CD4-positive, alpha-beta T cell treated with Interleukin-4 for 1 hour (primary cell): ENCODE results near the gene PTPRG.

Source experiments
- DNase-seq, 2 donors: peaks; one replicate each; pipeline ENCODE4 v3.0.0-alpha.2; 2020 to 2022

Gene PTPRG

GRCh38 chr3:61841988-61842387 lies 280.6 kb downstream of the PTPRG start:
- DNase-seq = no peak

DNA sequence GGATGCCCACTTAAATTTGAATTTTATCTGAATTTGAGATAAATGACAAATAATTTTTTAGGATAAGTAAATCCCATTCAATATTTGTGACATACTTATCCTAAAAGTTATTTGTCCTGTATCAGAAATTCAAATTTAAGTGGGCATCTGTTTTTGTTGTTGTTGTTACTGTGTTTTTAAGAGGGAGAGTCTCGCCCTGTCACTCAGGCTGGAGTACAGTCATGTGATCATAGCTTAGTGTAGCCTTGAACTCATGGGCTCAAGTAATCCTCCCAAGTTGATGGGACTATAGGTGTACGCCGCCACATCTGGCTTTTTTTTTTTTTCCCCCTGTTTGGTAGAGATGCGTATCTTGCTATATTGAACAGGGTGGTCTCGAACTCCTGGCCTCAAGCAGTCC lies 283.0 kb downstream of the PTPRG start:
- no peak for DNase-seq

- no peak for DNase-seq
Observed at GRCh38 chr3:61846488-61846887, 285.1 kb downstream of the PTPRG start.

- DNase-seq = no peak
Observed at GRCh38 chr3:61847784-61848462, 286.6 kb downstream of the PTPRG start.

- DNase-seq = no peak
Observed at GRCh38 chr3:61848885-61849284, 287.5 kb downstream of the PTPRG start.

DNA sequence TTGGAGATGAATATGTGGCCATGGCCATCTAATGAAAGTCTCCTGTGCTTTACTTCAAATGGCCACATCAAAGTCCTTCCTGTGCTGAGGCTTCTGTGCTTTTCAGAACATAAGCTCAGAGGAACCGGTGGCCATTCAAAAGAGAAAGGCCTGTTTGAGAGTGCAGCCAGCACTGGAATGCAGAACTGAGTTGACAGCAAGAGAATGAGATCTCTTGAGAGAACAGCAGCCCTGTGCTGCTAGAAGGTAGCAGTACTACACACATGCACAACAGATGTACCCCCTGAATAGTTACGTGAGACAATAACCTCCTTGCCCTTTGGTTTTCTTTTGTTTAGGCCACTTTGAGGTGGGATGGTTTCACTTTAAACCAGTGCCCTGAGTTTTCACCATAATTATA lies 292.5 kb downstream of the PTPRG start:
- DNase-seq = no peak

- DNase-seq = no peak
Observed at GRCh38 chr3:61855211-61855610, 293.8 kb downstream of the PTPRG start.

GRCh38 chr3:61857297-61857696 lies 295.9 kb downstream of the PTPRG start:
- no peak for DNase-seq

DNA sequence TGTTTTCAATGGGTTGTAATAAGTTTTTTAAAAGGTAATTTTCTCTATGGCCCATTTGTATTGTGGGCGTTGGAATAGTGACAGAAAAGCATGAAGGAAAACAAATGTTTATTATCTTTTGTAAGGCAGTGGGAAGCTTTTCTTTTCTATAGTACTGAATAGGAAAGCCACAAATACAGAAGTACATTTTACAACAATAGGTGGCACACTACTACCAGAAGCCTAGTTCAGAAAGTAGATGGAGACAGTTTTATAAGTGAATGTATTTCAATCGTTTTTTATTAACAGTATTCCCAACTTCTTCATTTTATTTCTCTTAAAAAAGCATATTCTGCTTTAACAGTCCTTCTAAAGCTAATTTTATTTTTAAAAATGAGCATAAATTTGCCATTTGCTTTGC lies 296.7 kb downstream of the PTPRG start:
- no peak for DNase-seq

GRCh38 chr3:61861410-61861809 lies 300.0 kb downstream of the PTPRG start:
- DNase-seq = no peak

- DNase-seq = no peak
Observed at GRCh38 chr3:61862614-61863289, 301.4 kb downstream of the PTPRG start.

DNA sequence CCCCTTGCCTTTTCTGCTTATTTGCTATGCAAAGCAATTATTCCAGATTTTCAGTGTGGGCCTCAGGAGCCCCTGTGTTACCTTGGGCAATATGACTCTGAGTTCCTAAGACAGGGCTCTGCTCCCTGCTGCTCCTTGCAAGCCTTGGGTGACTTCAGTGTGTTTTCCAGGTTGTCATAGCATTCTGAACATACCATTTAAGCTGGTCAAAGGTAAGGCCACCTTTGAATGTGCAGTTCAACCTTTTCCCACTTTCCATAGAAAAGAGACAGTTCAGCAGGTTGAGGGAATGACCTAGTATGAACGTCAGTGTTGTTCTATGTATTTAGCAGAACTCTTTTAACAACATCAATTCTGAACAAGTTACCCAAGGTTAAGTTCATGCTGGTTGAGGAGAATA lies 302.2 kb downstream of the PTPRG start:
- DNase-seq = no peak

DNA sequence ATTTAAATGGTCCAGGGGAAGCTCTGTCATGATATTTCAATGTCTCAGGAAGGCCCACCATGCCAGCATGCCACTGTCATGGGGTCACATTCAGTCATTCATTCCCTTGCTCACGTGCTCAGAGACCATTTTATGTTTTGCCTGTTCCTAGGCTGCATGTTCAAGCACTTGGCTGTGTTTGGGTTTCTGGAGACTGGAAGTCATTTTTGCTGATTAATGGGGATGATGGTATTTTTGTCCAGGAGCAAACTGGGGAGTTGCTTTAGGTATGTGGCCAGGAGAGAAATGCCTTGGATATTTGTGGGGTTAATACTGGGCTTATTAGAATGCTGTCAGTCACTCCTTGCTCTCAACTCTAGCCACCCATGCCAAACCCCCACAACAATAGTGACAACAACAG lies 303.5 kb downstream of the PTPRG start:
- DNase-seq = no peak

DNA sequence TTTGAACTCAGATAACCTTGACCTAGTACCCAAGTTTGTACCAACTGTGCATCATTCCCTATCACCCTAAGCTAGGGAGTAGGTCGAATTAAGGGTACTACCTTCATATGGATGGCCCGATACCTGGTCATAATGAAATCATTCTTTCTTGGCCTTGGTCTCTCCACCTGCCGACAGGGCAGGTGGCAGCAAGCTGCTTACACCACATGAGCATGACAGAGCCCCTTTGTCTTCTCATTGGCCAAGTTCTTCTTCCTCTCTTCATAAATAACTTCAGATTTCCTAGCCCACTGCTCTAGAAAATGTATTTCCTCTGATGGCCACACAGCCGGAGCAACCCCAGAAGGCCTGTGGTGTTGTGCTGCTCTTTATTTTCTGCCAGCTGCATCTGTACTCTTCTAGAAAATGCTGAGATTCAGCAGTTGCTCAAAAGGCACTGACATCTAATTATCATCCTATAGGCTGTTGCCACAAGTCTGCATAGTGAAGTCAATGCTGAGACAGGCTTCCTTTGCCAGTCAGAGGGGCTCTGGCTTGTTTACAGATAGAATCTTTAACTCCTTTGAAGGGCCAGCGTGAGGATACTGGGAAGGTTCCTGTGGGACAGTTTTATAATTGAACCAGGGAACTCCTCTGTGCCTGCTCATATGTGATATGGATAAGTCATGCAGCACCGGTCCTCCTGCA lies 304.2 kb downstream of the PTPRG start:
- DNase-seq = no peak

- DNase-seq = no peak
Observed at GRCh38 chr3:61866153-61866542, 304.8 kb downstream of the PTPRG start.

DNA sequence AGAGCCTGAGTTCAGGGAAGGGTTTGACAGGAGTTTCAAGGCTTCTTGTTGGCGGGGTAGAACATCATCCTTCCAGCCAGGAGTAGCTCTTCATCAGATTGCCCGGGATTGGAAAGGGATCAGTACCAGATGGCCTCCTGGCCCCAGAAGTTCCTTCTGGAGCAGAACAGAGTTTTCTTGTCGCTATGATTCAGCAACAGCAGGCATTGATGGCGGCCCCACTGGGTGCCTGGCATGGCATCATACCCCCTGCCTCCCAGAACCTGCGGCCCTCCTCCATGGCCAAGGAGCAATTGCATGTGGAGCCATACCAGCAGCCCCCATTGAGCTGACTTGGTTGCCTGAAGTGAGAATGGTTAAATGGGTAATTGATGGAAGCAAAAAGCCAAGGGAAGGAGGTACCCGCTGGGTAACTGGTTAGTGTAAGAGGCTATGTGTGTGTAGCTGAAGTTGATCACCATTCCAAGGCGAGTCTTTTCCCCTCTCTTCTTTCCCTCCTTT lies 305.6 kb downstream of the PTPRG start:
- no peak for DNase-seq

DNA sequence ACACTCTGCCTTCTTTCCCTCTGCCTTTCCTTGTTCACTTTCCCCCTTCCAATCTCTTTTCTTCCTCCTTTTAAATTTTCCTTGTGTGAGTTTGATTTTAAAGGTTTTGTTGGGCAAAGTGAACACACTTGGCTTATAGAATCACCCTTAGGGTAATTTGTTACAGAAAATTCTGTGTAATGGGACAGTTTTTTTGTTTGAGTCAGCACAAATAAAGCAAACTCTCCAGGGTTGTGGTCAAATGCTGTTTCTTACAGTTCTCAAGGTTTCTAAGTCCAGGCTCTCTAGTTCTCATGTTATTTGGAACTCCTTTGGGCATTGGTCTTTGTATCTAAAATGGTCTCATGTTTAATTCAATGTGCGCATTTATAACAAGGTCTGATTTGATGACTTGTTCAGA lies 307.1 kb downstream of the PTPRG start:
- DNase-seq = no peak

DNA sequence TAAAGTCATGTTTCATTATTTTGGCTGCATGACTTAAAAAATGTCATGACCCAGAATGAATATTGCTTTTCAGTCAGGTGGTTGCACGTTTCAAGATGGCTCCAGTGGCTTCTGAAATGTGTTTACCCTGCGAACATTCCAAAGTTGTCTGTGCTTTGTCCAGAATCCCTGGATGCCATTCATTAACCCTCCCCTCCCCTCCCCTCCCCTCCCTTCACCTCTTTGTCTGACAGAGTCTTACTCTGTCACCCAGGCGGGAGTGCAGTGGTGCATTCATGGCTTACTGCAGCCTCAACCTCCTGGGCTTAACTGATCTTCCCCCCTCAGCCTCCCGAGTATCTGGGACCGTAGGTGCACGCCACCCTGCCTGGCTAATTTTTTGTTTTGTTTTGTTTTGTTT lies 308.0 kb downstream of the PTPRG start:
- no peak for DNase-seq

DNA sequence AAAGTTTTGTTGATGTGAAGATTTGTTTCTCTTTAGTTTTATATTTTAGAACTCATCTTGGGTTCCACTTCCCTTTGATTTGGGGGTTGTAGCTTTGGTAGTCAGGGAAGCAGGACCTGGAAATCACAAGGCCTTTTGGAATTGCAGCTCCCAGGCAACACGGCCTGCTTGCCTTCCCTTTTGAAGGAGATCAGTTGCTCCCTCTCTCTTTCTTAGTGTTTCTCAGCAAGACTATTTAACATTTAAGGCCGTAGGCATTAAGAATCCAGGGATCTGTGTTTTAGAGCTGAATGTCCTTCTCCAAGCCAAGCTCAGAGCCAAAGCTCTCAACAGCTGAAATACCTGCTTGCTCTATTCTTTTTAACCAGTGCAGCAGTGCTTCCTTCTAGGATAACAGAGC lies 310.3 kb downstream of the PTPRG start:
- DNase-seq = no peak

DNA sequence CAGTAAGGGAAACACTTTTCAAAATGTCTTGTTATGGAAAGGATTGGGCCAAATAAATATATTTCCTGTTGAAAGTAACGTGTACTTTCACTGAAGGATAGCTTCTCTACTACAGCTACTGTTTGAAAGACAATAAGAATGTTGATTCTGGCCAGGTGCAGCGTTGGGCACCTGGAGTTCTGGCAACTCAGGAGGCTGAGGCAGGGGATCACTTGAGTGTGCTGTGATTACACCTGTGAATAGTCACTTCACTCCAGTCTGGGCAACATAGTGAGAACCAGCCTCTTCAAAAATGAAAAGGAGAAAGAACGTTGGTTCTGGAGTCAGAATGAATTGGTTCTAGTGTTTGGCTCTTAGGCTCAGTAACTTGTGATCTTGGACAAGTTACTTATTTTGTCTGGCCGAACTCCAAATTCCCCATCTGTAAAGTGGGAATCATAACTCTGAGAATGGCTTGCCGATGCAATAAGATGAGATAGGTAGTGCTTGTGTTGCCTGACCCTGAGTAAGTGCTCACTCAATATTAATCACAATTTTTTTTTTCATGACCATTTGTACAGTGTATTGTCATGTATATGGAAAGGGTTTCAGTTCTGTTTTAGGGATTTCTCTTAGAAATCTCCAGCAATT lies 310.8 kb downstream of the PTPRG start:
- no peak for DNase-seq

DNA sequence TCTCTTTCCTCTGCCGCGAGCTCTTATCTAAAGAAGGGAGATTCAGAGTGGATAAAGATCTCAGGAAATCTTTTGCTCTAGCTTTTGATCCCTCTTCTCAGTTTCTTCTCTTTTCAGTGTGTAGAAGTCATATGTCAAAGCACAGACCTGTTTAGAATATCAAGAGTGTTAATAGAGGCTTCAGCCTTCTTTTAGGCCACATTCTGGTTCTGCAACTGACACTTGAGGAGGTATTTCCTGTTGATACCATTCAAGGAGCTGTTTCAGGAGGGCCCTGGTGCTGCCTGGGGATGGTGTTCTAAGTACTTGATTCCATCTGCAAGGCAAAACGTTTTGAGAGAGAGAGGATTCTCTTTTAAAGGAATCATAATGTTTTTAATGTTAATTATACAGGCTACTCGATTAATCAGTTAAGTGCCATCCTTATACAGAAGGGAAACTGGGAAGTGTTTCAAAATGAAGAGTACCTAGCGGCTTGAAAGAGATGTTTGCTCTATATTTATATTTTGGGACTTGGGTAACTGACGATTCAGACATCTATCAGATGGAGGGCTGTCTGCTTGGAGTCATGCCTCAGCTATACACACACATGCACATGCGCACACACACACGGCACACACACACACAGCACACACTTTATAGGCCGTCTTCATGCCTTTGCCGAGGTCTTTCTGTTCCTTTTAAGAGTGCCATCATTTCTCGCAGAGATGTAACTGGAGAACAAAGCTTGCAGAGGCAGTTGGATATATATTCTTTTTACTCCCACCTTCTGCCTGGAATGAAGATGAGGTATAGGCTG lies 313.9 kb downstream of the PTPRG start:
- no peak for DNase-seq

GRCh38 chr3:61875976-61876671 lies 314.8 kb downstream of the PTPRG start:
- DNase-seq = no peak
